ENCODE results near the gene LCN12. TPM values are rescaled to one million over a fixed set of nuclear protein-coding genes. Genes with fewer than 3 reads are reported as not detected.

The LCN12 gene
- total RNA-seq, 1 donor from 2014 or later: 16.2 TPM

- no peak overlapping the region for H3K4me3 Mint-ChIP-seq (ENCODE audit: low read depth)
- no peak for TF ChIP-seq CTCF (IDR thresholded peaks at IDR 0.05; ENCODE audit: unreplicated experiment)
- H3K36me3 Mint-ChIP-seq (ENCODE audit: insufficient read depth): no peaks in the 10 kb centered on the region
- peaks cover 12% of the 10 kb centered on the region for H3K27me3 Mint-ChIP-seq
- DNase-seq (ENCODE audit: low spot score, unreplicated experiment): no peak
- H3K4me1 Mint-ChIP-seq (ENCODE audit: low read depth): peaks cover 3% of the 10 kb centered on the region
- H3K27ac Mint-ChIP-seq: no peak overlapping the region
- no peaks in the 10 kb centered on the region for H3K9me3 Mint-ChIP-seq (ENCODE audit: low read depth)
Measured at GRCh38 chr9:136963751-136964150, 11.7 kb downstream of the LCN12 start.

GRCh38 chr9:136964171-136964689 lies 12.2 kb downstream of the LCN12 start:
- DNase-seq (ENCODE audit: low spot score, unreplicated experiment): no peak
- Mint-ChIP-seq H3K9me3 (ENCODE audit: low read depth) (no peaks in the 10 kb centered on the region), H3K4me3 (ENCODE audit: low read depth) (no peak overlapping the region), H3K36me3 (ENCODE audit: insufficient read depth) (no peaks in the 10 kb centered on the region), H3K27me3 (peaks cover 12% of the 10 kb centered on the region), H3K27ac (no peak overlapping the region), H3K4me1 (ENCODE audit: low read depth) (peaks cover 3% of the 10 kb centered on the region)
- TF ChIP-seq CTCF (IDR thresholded peaks at IDR 0.05; ENCODE audit: unreplicated experiment): no peak

- H3K27me3 Mint-ChIP-seq: peaks cover 12% of the 10 kb centered on the region
- no peak overlapping the region for H3K27ac Mint-ChIP-seq
- peaks cover 3% of the 10 kb centered on the region for H3K4me1 Mint-ChIP-seq (ENCODE audit: low read depth)
- H3K36me3 Mint-ChIP-seq (ENCODE audit: insufficient read depth): no peaks in the 10 kb centered on the region
- TF ChIP-seq CTCF (IDR thresholded peaks at IDR 0.05; ENCODE audit: unreplicated experiment): no peak
- no peak overlapping the region for H3K4me3 Mint-ChIP-seq (ENCODE audit: low read depth)
- DNase-seq (ENCODE audit: low spot score, unreplicated experiment): no peak
- H3K9me3 Mint-ChIP-seq (ENCODE audit: low read depth): no peaks in the 10 kb centered on the region
Measured at GRCh38 chr9:136964833-136965422, 12.9 kb downstream of the LCN12 start.

GRCh38 chr9:136965771-136966484 lies 13.9 kb downstream of the LCN12 start:
- DNase-seq (ENCODE audit: low spot score, unreplicated experiment): no peak
- H3K4me3 Mint-ChIP-seq (ENCODE audit: low read depth): no peak overlapping the region

More at GRCh38 chr9:136965771-136966484, 13.9 kb downstream of the LCN12 start:
- no peaks in the 10 kb centered on the region for H3K36me3 Mint-ChIP-seq (ENCODE audit: insufficient read depth)
- H3K9me3 Mint-ChIP-seq (ENCODE audit: low read depth): no peaks in the 10 kb centered on the region
- peaks cover 12% of the 10 kb centered on the region for H3K27me3 Mint-ChIP-seq
- H3K27ac Mint-ChIP-seq: no peak overlapping the region
- H3K4me1 Mint-ChIP-seq (ENCODE audit: low read depth): peaks cover 3% of the 10 kb centered on the region
- no peak for TF ChIP-seq CTCF (IDR thresholded peaks at IDR 0.05; ENCODE audit: unreplicated experiment)

All from progenitor cell of endocrine pancreas (in vitro differentiated cells).